Osteoblast (primary cell): ENCODE measurements around the gene VMO1. TPM values are rescaled to one million over a fixed set of nuclear protein-coding genes. Genes with fewer than 3 reads are reported as not detected.

Experiments
- DNase-seq: peaks from one replicate; pipeline ENCODE4 v3.0.0; 2011; ENCODE audit warnings: low spot score, mixed read lengths; ENCODE audit not compliant: insufficient read length; ENCODE audit errors: missing footprints
- H2AFZ ChIP-seq: 2 replicates; pipeline ENCODE4 v1.6.0; 2011; ENCODE audit warnings: mild to moderate bottlenecking, low read length
- H3K27ac ChIP-seq: 2 replicates; pipeline ENCODE4 v1.5.1; 2011; ENCODE audit warnings: mild to moderate bottlenecking, low read depth, low read length, moderate library complexity
- H3K27me3 ChIP-seq: 2 replicates; pipeline ENCODE4 v1.6.0; 2012; ENCODE audit warnings: mild to moderate bottlenecking, control low read depth, inconsistent platforms, low read length, moderate library complexity; ENCODE audit not compliant: insufficient read depth
- H3K36me3 ChIP-seq: 2 replicates; pipeline ENCODE4 v1.5.1; 2011; ENCODE audit warnings: mild to moderate bottlenecking, low read length, control low read depth, moderate library complexity; ENCODE audit not compliant: insufficient read depth
- H3K4me1 ChIP-seq: 2 replicates; pipeline ENCODE4 v1.5.1; 2011; ENCODE audit warnings: mild to moderate bottlenecking, low read length, control low read depth, moderate library complexity; ENCODE audit not compliant: insufficient read depth
- H3K4me2 ChIP-seq: 2 replicates; pipeline ENCODE4 v1.6.0; 2011; ENCODE audit warnings: mild to moderate bottlenecking, low read length; ENCODE audit not compliant: insufficient read depth
- H3K4me3 ChIP-seq: fragments of 200-600 bp; sonication (generic); 3 replicates; pipeline ENCODE4 v1.5.1; 2012; ENCODE audit warnings: mild to moderate bottlenecking, low read length, inconsistent platforms; ENCODE audit not compliant: insufficient read depth
- H3K79me2 ChIP-seq: 2 replicates; pipeline ENCODE4 v1.6.0; 2012; ENCODE audit warnings: mild to moderate bottlenecking, low read length, control low read depth, inconsistent platforms; ENCODE audit not compliant: insufficient read depth
- H3K9me3 ChIP-seq: 2 replicates; pipeline ENCODE4 v1.5.1; 2011; ENCODE audit warnings: low read depth, low read length, control low read depth
- H4K20me1 ChIP-seq: 2 replicates; pipeline ENCODE4 v1.6.0; 2012; ENCODE audit warnings: mild to moderate bottlenecking, low read length, control low read depth; ENCODE audit not compliant: insufficient read depth
- total RNA-seq: library from RNA; depleted of rRNA; stranded (reverse); fragments of >200 nt; gene quantifications from 2 replicates; pipeline ENCODE4 v1.2.3, GENCODE V29; 2012
- TF ChIP-seq, protein P1 (sequence below): IDR thresholded peaks from 2 replicates; pipeline ENCODE4 v1.5.1; 2011; ENCODE audit warnings: mild to moderate bottlenecking, low read depth, low read length, moderate library complexity; ENCODE audit errors: extremely low read depth

VMO1 gene
- total RNA-seq, 1 donor: not detected

- Histone ChIP-seq H3K79me2 (no peaks in the 10 kb centered on the region), H2AFZ (no peak overlapping the region), H3K27ac (no peak overlapping the region), H3K4me2 (no peak overlapping the region), H4K20me1 (no peaks in the 10 kb centered on the region), H3K36me3 (no peaks in the 10 kb centered on the region), H3K9me3 (no peaks in the 10 kb centered on the region), H3K4me1 (peaks cover 5% of the 10 kb centered on the region), H3K4me3 (no peak overlapping the region), H3K27me3 (no peaks in the 10 kb centered on the region)
- DNase-seq: no peak
- TF ChIP-seq, protein P1, sequence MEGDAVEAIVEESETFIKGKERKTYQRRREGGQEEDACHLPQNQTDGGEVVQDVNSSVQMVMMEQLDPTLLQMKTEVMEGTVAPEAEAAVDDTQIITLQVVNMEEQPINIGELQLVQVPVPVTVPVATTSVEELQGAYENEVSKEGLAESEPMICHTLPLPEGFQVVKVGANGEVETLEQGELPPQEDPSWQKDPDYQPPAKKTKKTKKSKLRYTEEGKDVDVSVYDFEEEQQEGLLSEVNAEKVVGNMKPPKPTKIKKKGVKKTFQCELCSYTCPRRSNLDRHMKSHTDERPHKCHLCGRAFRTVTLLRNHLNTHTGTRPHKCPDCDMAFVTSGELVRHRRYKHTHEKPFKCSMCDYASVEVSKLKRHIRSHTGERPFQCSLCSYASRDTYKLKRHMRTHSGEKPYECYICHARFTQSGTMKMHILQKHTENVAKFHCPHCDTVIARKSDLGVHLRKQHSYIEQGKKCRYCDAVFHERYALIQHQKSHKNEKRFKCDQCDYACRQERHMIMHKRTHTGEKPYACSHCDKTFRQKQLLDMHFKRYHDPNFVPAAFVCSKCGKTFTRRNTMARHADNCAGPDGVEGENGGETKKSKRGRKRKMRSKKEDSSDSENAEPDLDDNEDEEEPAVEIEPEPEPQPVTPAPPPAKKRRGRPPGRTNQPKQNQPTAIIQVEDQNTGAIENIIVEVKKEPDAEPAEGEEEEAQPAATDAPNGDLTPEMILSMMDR: no peak
Measured at GRCh38 chr17:4768298-4768697, 17.9 kb downstream of the VMO1 start.

DNA sequence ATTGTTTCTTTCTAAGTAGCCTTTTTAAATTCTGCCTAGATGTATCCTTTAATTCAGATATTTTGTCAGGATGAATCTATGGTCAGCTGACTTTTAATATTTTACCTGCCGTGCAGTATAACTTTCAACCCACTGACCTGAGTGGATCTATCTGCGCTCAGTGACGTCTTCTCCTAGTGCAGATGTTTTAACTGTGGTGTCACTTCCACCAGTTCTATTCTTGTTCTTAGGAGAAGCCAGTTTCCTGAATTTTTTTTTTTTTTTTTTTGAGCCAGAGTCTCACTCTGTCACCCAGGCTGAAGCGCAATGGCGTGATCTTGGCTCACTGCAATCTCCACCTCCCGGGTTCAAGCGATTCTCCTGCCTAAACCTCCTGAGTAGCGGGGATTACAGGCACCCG lies 19.4 kb downstream of the VMO1 start:
- Histone ChIP-seq H2AFZ (no peak overlapping the region), H3K4me3 (no peak overlapping the region), H3K9me3 (no peaks in the 10 kb centered on the region), H3K4me1 (peaks cover 5% of the 10 kb centered on the region), H3K36me3 (no peaks in the 10 kb centered on the region), H3K27ac (peak overlapping the region; percentile 34), H3K27me3 (no peaks in the 10 kb centered on the region), H4K20me1 (no peaks in the 10 kb centered on the region), H3K4me2 (peak overlapping the region; percentile 0), H3K79me2 (no peaks in the 10 kb centered on the region)
- no peak for DNase-seq
- TF ChIP-seq, protein P1: no peak

- Histone ChIP-seq H3K4me1 (peaks cover 5% of the 10 kb centered on the region), H3K79me2 (no peaks in the 10 kb centered on the region), H3K27ac (peak overlapping the region; percentile 39), H3K9me3 (no peaks in the 10 kb centered on the region), H4K20me1 (no peaks in the 10 kb centered on the region), H2AFZ (no peak overlapping the region), H3K4me3 (no peak overlapping the region), H3K36me3 (no peaks in the 10 kb centered on the region), H3K4me2 (peak overlapping the region; percentile 0), H3K27me3 (no peaks in the 10 kb centered on the region)
- TF ChIP-seq, protein P1: no peak
- peak; percentile 69 for DNase-seq
Measured at GRCh38 chr17:4766201-4766600, 20.0 kb downstream of the VMO1 start.

- Histone ChIP-seq H3K4me3 (no peak overlapping the region), H3K27ac (no peak overlapping the region), H3K9me3 (no peaks in the 10 kb centered on the region), H3K79me2 (no peaks in the 10 kb centered on the region), H3K36me3 (no peaks in the 10 kb centered on the region), H3K4me2 (no peak overlapping the region), H2AFZ (no peak overlapping the region), H3K4me1 (peaks cover 5% of the 10 kb centered on the region), H4K20me1 (no peaks in the 10 kb centered on the region), H3K27me3 (no peaks in the 10 kb centered on the region)
- no peak for DNase-seq
- TF ChIP-seq, protein P1: no peak
Measured at GRCh38 chr17:4764595-4764994, 21.6 kb downstream of the VMO1 start.
